Endometrium (tissue), 2 donors: ENCODE results near the gene MEG3.

ENCODE experiments used
- FAIRE-seq: peaks from 2 replicates; lab custom pipeline; 2012; peaks lifted over from hg19 to GRCh38; lab: Jason Lieb, UNC
- donor health status: control.
- donor health status: control.

MEG3 gene

DNA sequence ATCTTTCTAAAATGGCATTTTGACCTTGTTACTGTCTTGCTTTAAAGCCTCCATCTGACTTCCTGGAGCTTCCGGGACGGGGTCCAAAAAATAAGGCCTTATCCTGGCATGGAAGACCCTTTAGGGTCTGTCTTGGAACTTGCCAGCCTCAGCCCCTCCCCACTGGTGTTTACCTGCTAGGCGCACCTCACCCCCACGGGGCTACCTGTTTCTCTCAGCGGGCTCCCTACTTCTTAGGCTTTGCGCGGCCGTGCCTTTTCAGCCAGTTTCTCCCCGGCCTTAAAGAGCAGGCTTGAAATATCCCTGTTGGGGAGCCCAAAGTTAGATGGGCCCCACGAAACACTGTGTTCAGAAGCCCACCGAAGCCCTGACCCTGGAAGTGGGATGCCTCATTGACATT, 72.5 kb downstream of the MEG3 start:
- FAIRE-seq: no peak

DNA sequence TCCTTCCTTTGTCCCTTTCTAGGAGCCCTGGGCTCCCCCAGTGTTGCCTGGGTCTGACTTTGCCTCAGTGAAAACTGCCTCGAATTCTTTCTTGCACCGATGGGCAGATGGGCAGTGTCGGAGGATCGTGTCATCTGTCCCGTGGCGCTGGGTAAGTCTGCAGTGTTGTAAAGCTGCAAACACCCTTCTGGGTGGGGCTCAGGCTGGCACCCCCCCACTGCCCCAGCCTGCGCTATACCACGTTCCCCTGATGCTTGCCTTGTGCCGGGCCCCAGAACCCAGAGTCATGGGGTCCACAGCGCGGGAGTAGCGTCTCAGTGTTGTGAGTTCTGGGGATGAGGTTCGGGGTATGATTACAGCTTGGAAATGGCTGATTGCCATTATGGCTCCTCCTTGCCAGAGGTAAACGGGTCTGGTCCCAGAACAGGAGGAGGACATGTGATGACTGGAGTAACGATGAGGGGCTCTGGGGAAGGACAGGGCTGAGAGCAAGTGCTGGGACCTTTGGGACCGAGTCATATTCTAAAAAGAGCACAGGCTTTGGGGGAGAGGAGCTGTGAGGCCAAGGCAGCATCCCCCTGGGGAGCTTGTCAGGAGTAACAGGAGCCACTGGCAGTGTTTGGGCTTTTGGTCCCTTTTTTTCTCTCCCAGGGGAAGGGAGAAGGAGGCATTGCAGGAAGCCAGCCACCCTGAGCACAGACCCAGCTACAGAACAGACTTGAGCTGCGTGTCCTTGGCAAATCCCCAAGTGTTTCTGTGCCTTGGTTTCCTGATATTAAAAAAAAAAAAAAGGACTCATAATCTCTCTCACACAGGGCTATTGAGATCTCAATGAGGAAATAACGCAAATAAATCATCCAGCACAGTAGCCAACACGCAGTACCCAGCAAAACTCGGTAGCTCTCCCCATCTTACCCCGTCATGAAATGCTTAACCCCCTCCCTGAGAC, 73.3 kb downstream of the MEG3 start:
- no peak for FAIRE-seq

DNA sequence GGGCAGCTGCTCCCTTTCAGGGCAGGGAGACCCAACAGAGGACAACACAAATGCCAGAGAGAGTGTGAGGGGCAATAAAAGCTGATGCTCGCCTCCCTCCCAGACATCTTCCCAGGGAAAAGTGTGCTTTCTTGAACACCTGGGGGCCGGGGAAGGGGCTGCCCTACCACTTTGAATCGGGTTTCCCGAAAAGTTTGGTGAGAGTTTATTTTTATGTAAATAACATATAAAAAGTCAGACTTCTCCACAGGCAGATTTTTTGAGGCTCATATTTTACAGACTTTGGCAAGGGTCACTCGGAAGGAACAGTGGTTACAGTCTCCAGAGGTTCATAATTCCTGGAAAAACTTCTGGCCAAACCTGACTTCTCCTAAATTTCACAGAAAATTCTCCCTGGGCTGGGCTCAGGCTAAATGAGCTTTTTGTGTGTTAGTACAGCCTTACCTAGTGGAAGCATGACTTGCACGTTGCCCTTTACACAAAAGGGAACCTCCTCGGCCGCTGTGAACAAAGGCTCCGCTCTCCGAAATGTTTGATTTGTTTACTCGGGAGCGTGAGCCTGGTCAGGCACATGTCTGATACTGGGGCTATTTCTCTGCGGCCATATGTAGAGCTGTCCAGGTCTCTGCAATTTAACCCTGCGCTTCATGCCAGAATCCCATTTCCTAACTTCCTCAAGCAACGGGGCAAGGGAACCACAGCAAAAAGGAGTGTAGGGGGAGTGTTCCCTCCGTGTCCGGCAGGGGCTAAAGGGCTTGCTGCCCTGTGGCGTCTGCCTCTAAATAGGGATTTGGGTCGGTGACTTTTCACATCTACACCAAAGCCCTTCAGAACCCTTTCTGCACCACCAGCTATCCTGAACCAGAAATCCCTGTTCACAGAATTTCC, 74.2 kb downstream of the MEG3 start:
- FAIRE-seq: no peak

DNA sequence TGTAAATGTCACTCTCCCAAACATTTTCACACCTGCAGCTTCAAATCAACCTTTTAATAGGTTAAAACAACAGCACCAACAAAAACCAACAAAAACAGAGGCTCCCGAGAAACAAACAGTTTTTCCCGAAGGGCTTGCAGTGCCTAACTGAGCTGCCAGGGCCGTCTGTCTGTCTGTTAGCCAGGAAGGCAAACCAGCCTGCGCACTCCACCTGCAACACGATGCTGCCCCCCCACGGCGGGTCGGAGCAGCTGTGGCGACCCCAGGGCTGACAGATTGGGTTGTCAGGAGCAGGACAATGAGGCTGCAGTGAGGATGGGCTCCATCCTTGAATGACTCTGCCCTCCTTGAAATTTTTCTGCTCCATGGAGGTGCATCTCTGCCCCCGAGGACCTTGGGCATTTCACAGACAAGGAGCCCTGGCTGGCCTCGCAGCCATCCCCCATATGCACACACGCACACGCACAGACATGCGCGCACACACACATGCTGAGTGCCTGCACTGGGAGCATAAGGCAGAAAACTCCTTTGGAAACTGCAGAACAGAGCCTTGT, 75.0 kb downstream of the MEG3 start:
- FAIRE-seq: no peak

DNA sequence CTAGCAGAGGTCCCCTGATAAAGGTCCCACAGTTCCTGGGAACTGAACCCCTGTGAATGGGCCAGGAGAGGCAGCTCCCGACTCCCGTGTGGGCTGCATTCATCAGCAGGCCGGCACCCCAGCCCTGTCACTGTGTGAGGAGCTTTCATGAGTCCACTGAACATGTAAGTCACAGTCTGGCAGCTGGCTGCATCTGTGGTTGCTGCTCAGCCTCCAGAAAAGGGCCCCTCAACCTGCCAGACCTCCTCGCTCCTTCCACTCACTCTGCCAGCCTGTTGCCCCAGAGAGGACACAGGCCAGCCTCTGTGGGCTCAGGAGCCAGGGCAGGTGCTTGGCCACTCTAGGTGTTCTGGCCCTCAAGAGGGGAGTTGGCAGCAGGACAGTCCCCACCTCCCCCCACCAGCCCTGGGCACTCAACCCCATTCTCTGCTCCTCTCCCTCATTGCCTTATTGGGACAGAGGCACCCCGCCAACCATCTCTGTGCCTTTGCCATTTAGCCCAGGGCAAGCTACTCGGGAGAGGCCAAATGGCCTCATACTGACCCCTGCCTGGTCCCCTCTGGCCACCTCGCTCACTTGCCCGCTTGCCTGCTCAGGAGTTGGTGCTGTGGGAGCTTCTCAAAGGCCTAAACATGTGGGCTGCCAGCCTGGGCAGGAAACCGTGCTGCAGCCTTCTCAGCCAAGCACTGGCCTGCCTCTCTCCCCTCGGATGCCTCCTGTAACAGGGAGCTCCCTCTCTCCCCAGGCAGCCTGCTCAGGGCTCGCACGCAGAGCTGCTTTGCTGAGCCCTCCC, 75.7 kb downstream of the MEG3 start:
- no peak for FAIRE-seq

DNA sequence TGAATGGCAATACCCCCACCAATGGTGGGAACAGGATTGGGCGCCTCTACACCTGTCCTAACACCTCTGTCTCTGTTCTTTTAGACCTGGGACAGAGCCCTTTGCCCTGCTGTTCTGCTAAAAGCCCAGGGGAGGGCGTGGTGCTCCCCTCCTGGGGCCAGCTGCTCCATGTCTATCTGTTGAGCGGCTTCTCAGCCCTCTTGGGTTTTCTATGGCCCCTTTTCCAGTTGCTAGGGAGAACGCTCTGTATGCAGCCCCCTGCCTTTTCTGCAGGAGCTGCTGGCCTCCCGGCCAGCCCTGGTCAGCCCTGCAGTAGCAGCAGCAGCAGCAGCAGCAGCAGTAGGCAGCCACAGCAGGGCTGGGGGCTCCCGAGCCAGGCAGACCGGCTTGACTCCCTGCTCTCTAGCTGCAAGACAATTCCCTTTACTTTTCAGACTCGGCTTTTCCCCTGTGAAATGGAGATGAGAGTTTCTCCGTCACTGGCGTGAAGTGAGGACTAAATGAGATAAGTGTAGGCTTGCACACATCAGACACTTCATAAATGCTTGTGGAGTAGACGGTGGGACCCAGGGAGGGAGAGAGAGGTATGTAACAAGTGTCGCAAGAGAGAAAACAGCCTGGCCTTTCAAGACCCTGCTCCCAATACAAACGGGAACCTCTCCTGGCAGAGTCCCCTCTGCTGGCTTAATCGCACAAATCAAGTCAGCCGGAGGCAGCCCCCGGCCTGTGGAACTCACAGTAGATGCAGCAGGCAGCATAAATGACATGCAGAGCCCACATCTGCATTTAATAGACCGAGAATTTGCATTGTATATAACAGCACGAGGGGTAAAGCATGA, 76.6 kb downstream of the MEG3 start:
- no peak for FAIRE-seq

DNA sequence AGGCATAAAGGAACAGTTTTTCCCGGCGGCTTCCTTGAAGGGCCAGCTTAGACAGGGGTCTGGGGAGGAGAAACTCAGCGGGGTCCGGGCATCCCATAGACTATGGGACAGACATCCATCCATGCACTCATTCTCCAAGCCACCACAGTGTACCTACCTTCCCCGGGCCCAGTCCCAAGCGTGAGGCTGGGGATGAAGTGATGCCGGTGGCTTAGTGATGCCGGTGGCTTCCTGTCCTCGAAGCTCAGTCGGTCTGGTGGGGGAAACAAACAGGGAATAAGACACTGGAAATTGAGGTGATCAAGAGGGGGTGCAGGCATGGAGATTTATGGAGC, 77.2 kb downstream of the MEG3 start:
- FAIRE-seq: no peak

DNA sequence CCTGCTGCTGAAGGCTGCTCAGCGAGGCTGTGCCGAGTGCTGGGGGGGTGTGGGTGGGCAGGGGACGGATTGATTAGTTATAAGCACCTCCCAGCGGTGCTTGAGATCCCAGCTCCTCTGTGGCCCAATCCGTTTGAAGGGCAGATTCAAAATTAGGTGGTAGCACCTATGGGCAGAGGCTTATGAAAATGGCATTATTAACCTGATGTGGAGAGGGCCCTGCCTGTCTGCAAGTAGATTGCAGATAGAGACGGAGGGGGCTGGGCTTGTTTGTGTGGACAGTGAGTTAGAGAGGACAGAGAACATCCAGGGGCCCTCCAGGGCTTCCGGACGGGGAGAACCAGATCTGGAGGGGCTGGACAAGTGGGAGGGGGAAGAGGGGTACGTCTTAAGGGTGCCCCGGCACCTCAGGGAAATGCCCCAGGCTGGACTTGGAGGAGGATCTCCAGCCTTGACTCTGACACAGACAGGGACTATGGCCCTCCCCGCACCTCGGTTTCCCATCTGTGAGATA, 77.8 kb downstream of the MEG3 start, which contains the start of gene RTL1:
Gene RTL1, minus strand, starts transcription at position 51 of the 514 bp plus-strand sequence. CDS start 18,934 bp downstream, outside the sequence.
- no peak for FAIRE-seq

DNA sequence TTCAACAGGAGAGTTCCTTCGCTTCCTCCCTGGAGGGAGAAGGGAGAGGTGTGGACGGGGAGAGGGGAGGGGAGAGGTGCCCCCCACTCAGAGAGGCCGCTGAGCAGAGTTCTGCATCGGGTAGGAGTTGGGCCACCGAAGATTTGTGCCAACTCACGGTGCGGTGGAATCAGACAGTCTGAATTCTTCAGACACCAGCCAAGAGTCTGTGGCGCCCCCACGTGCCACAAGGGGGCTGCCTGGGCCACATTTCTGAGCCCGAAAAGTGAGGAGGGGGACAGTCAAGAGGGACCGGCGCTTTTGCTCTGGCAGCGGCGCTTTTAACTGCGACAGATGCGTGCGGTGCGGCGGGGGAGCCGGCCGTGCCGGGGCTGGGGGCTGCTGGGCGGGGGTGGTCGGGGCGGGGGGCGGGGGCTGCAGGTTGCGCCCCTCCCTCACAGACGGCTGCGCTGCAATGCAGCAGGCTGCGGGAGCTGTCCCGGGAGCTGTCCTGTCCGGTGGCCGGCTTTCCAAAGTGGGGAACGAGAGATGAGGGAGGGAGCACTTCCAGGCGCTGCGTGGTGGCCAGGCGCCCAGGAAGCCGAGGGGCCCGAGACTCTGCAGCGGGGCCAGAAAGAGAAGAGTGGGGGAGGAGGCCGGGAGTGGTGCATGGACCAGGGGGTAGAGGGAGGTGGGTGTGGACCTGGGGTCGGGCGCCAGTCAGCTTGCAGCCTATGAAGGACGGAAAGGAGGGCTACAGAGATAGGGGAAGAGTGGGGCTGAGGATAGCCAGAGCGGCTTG, 78.6 kb downstream of the MEG3 start:
- no peak for FAIRE-seq

DNA sequence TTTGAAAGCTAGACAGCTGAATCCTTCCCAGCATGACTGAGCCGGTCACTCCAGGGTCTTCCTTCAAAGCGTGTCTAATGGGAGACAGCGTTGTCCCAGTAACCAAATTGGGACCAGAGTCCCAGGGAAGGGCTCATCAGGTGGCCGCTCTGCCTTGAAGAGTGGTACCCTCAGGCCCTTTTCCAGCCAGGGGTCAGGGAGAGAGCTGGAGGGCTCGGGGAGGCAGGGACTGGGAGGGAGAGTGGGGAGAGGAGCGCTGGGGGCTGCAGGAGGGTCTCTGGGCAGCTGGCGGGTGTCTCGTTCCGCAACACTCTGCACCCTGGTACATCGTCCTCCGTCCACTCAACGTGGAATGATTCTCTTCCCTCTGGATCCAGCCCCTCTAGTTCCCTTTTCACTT, 79.2 kb downstream of the MEG3 start:
- FAIRE-seq: no peak

DNA sequence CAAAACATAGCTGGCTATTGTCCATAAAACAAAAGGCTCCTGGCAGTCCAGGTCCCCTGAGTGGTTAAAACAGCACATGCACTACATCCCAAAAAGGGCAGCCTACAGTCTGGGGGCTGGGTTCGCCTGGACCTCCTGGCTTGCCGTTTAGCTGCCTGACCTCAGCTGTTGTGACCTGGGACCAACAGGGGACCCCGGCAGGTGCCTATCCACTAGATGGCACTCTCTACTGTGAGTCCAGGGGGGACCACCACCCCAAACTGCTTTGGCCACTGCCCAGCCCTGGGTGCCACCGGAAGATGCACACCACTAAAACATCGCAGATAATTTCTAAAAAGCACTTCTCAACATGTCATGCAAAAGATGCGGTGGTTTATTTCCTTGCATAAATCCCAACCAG, 80.5 kb downstream of the MEG3 start:
- no peak for FAIRE-seq

DNA sequence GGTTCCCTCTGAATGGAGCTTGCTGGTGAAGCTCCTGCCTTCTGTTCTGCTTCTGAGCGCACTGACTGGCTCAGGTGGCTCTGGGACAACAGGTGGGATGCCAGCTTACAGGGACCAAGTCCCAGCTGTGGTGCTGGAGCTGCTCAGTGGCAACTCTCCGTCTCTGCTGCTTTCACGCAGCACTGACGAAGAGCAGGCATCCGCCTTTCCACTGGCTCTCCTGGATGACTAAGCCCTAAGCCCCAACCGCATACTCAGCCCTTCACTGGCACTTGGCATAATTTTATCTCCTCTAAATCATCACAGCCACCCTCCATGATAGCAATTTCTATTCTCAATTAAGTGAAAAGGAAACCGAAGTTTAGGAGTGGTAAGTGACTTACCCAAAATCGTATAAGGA, 81.3 kb downstream of the MEG3 start:
- no peak for FAIRE-seq

DNA sequence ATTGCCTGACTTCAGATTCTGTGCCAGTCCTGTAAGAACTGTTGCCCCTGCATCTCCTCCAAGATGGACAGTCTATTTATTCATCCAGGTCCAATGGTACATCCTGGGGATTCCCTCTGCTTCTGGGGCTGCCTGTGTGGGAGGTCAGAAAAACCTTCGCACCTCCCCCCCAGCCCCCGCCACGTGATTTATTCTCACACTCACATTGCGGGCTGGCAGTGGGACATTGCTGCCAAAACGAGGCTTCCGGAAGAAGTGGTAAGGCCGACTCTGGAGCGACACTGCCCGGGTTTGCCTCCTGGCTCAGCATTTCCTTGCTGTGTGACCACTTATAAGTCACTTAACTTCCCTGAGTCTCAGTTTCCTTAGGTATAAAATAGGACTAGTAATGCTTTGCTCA, 83.5 kb downstream of the MEG3 start:
- no peak for FAIRE-seq
